ENCODE measurements around the gene CD38. TPM values are rescaled to one million over a fixed set of nuclear protein-coding genes. Genes with fewer than 3 reads are reported as not detected.
"Not testable (repeated sequence)": the region's sequence is repeated elsewhere in the genome, so short reads cannot be mapped to it uniquely, and the experiment has no call there.

The CD38 gene
- total RNA-seq, 4 donors from 2014 or later, result 3.0 to 12.1 (median 6.7) TPM

DNA sequence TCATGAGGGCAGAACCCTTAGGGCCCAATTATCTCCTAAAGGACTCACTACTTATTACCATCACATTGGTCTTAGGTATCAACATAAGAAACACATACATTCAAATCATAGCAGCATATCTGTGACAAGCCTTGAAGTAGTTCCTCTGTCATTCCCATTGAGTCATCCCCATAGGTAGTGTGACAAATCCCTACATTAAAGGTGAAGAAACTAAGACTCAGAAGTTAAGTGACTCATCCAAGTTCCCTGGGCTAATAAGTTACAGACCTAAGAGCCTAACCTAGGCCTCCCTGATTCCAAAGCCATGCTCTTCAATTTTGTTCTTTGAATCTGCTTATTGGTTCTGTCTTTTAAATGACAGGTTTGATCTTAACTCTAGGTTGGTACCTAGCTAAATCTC is 58.2 kb downstream of the CD38 start:
- Histone ChIP-seq H3K9me3 (peaks cover 0 to 4% (median 0%) of the 10 kb centered on the region in 4 donors), H3K4me3 (no peak overlapping the region), H3K36me3 (peaks cover 0 to 3% (median 0%) of the 10 kb centered on the region in 3 donors), H3K27ac (no peak overlapping the region), H3K4me1 (no peaks in the 10 kb centered on the region), H3K27me3 (no peaks in the 10 kb centered on the region)
- TF ChIP-seq EP300 (IDR thresholded peaks at IDR 0.05) (no peak), POLR2A (IDR thresholded peaks at IDR 0.05) (no peak)
- TF ChIP-seq, protein P1, sequence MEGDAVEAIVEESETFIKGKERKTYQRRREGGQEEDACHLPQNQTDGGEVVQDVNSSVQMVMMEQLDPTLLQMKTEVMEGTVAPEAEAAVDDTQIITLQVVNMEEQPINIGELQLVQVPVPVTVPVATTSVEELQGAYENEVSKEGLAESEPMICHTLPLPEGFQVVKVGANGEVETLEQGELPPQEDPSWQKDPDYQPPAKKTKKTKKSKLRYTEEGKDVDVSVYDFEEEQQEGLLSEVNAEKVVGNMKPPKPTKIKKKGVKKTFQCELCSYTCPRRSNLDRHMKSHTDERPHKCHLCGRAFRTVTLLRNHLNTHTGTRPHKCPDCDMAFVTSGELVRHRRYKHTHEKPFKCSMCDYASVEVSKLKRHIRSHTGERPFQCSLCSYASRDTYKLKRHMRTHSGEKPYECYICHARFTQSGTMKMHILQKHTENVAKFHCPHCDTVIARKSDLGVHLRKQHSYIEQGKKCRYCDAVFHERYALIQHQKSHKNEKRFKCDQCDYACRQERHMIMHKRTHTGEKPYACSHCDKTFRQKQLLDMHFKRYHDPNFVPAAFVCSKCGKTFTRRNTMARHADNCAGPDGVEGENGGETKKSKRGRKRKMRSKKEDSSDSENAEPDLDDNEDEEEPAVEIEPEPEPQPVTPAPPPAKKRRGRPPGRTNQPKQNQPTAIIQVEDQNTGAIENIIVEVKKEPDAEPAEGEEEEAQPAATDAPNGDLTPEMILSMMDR (IDR thresholded peaks at IDR 0.05), result no peak
- no peak for DNase-seq (ENCODE audit: low spot score in 2 of 2)

- Histone ChIP-seq H3K27ac (no peak overlapping the region), H3K27me3 (no peaks in the 10 kb centered on the region), H3K4me3 (no peak overlapping the region), H3K9me3 (no peaks in the 10 kb centered on the region), H3K36me3 (peaks cover 0 to 3% (median 0%) of the 10 kb centered on the region in 3 donors), H3K4me1 (no peaks in the 10 kb centered on the region)
- WGBS, 2 donors, result 80 to 84% methylated on average over 1 of the region's 1 CpG
- no peak for DNase-seq (ENCODE audit: low spot score in 2 of 2)
- no peak for TF ChIP-seq EP300 (IDR thresholded peaks at IDR 0.05)
- TF ChIP-seq, protein P1 (IDR thresholded peaks at IDR 0.05), result no peak
- TF ChIP-seq POLR2A (IDR thresholded peaks at IDR 0.05), result no peak
These were observed 59.5 kb downstream of the CD38 start for GRCh38 chr4:15837591-15837990.

GRCh38 chr4:15841194-15841730 is 63.1 kb downstream of the CD38 start:
- not testable (repeated sequence) for DNase-seq (ENCODE audit: low spot score in 2 of 2); H3K9me3 ChIP-seq; H3K36me3 ChIP-seq; H3K4me3 ChIP-seq; H3K27ac ChIP-seq; H3K4me1 ChIP-seq; H3K27me3 ChIP-seq
- WGBS, 2 donors, result 94% methylated on average over 9 to 13 of the region's 16 CpGs

GRCh38 chr4:15847746-15848145 is 69.6 kb downstream of the CD38 start:
- no peak overlapping the region for H3K27ac ChIP-seq
- no peak overlapping the region for H3K4me3 ChIP-seq
- H3K9me3 ChIP-seq, result no peaks in the 10 kb centered on the region
- H3K4me1 ChIP-seq, result no peaks in the 10 kb centered on the region
- no peaks in the 10 kb centered on the region for H3K36me3 ChIP-seq
- TF ChIP-seq POLR2A (IDR thresholded peaks at IDR 0.05) (no peak), EP300 (IDR thresholded peaks at IDR 0.05) (no peak)
- TF ChIP-seq, protein P1 (IDR thresholded peaks at IDR 0.05), result no peak
- no peak for DNase-seq (ENCODE audit: low spot score in 2 of 2)
- WGBS, 2 donors, result 89 to 90% methylated on average over 2 of the region's 2 CpGs
- H3K27me3 ChIP-seq, result no peaks in the 10 kb centered on the region

GRCh38 chr4:15848191-15848842 is 70.2 kb downstream of the CD38 start:
- no peaks in the 10 kb centered on the region for H3K27me3 ChIP-seq
- TF ChIP-seq POLR2A (IDR thresholded peaks at IDR 0.05) (no peak), EP300 (IDR thresholded peaks at IDR 0.05) (no peak)
- WGBS, 2 donors, result 69 to 84% methylated on average over 10 of the region's 10 CpGs
- no peaks in the 10 kb centered on the region for H3K36me3 ChIP-seq
- H3K4me3 ChIP-seq, result no peak overlapping the region
- DNase-seq (ENCODE audit: low spot score in 2 of 2), result no peak
- H3K4me1 ChIP-seq, result no peaks in the 10 kb centered on the region
- no peak overlapping the region for H3K27ac ChIP-seq
- no peaks in the 10 kb centered on the region for H3K9me3 ChIP-seq

GRCh38 chr4:15851969-15852368 is 73.8 kb downstream of the CD38 start:
- H3K4me1 ChIP-seq, result no peaks in the 10 kb centered on the region
- H3K27ac ChIP-seq, result no peak overlapping the region
- WGBS, 2 donors, result 90 to 91% methylated on average over 6 of the region's 6 CpGs

More at GRCh38 chr4:15851969-15852368, 73.8 kb downstream of the CD38 start:
- no peaks in the 10 kb centered on the region for H3K9me3 ChIP-seq
- H3K36me3 ChIP-seq, result no peaks in the 10 kb centered on the region
- no peak for DNase-seq (ENCODE audit: low spot score in 2 of 2)
- H3K4me3 ChIP-seq, result no peak overlapping the region
- H3K27me3 ChIP-seq, result no peaks in the 10 kb centered on the region
- peak in 1 of 2 donors; percentile 46 for TF ChIP-seq EP300 (IDR thresholded peaks at IDR 0.05)
- TF ChIP-seq, protein P1 (IDR thresholded peaks at IDR 0.05), result no peak

Measured in tibial nerve (tissue), 4 donors.